Dermis microvascular lymphatic vessel endothelial cell (primary cell): ENCODE data around the gene SLC24A3. TPM values are rescaled to one million over a fixed set of nuclear protein-coding genes. Genes with fewer than 3 reads are reported as not detected.

Experiments used
- DNase-seq, 2 donors: peaks; one replicate each; pipeline versions ENCODE4 v3.0.0 to v3.0.0-alpha.2; 2010; ENCODE audit warnings: low read depth in 2 of 2
- total RNA-seq: library from RNA; depleted of rRNA; stranded (reverse); fragments of >200 nt; gene quantifications from 2 replicates; pipeline ENCODE4 v1.2.1, GENCODE V29; 2014

The SLC24A3 gene
- total RNA-seq, 1 donor from 2014 or later: under 0.01 TPM

- no peak for DNase-seq
Observed at GRCh38 chr20:19341348-19342053, 129.1 kb downstream of the SLC24A3 start.

GRCh38 chr20:19344341-19344740, 131.9 kb downstream of the SLC24A3 start:
- no peak for DNase-seq

- DNase-seq: no peak
Observed at GRCh38 chr20:19347943-19348456, 135.6 kb downstream of the SLC24A3 start.

- no peak for DNase-seq
Observed at GRCh38 chr20:19348582-19348981, 136.1 kb downstream of the SLC24A3 start.

GRCh38 chr20:19349879-19350278, 137.4 kb downstream of the SLC24A3 start:
- no peak for DNase-seq

GRCh38 chr20:19351542-19351941, 139.1 kb downstream of the SLC24A3 start:
- no peak for DNase-seq

- DNase-seq: no peak
Observed at GRCh38 chr20:19354950-19355349, 142.5 kb downstream of the SLC24A3 start.

GRCh38 chr20:19361790-19362189, 149.3 kb downstream of the SLC24A3 start:
- no peak for DNase-seq

- DNase-seq: no peak
Observed at GRCh38 chr20:19363476-19363875, 151.0 kb downstream of the SLC24A3 start.

- DNase-seq: no peak
Observed at GRCh38 chr20:19367591-19367990, 155.1 kb downstream of the SLC24A3 start.

GRCh38 chr20:19368351-19368750, 155.9 kb downstream of the SLC24A3 start:
- DNase-seq: no peak

- DNase-seq: peak; percentile 4 to 49
Observed at GRCh38 chr20:19370076-19371075, 157.9 kb downstream of the SLC24A3 start.

- no peak for DNase-seq
Observed at GRCh38 chr20:19371112-19371511, 158.7 kb downstream of the SLC24A3 start.

- DNase-seq: no peak
Observed at GRCh38 chr20:19374216-19374615, 161.8 kb downstream of the SLC24A3 start.

GRCh38 chr20:19375395-19375794, 163.0 kb downstream of the SLC24A3 start:
- DNase-seq: no peak

GRCh38 chr20:19375801-19376200, 163.4 kb downstream of the SLC24A3 start:
- no peak for DNase-seq

GRCh38 chr20:19376451-19377229, 164.2 kb downstream of the SLC24A3 start:
- no peak for DNase-seq

- no peak for DNase-seq
Observed at GRCh38 chr20:19378058-19378457, 165.6 kb downstream of the SLC24A3 start.

GRCh38 chr20:19380211-19380610, 167.8 kb downstream of the SLC24A3 start:
- no peak for DNase-seq

GRCh38 chr20:19381947-19382346, 169.5 kb downstream of the SLC24A3 start:
- DNase-seq: no peak
